Effector CD4-positive, alpha-beta T cell (primary cell): ENCODE data around the gene OR2Z1.
"Not testable (repeated sequence)": the region's sequence is repeated elsewhere in the genome, so short reads cannot be mapped to it uniquely, and the experiment has no call there.

Experiments
- DNase-seq: peaks from one replicate; pipeline ENCODE4 v3.0.0-alpha.2; 2020

Gene OR2Z1

DNA sequence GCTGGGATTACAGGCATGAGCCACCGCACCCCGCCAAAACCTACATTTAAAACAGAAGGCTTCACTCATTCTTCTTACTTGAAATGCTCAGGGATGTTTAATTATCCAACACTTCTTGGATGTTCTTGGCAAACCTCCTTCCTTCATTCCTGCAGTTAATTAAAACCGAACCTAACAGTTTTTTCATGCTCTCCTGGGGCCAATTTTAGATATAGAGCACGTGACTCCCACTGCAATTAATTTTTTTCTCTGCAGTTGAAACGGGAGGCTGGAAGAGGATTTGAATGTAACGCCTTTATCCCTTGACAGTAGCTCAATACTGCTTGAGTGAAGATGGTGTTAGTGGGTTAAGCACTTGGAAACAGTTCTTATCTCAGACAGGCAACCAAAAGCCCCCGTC, 18.2 kb upstream of the OR2Z1 start:
- DNase-seq = no peak

DNA sequence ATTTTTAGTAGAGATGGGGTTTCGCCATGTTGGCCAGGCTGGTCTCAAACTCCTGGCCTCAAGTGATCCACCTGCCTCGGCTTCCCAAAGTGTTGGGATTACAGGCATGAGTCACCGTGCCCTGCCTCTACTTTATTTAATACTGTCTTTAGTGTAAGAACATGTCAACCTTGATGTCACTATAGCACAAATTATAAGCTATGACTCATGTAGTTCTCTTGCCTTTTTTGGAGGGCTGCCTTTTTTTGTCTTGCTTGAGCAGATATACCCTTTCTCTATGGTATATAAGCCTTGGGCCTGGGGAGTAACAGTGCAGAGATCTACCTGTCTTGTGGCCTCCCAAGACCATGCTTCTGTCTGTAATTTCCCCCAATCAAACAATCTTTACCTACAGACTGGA, 16.1 kb upstream of the OR2Z1 start:
- not testable (repeated sequence) for DNase-seq

DNA sequence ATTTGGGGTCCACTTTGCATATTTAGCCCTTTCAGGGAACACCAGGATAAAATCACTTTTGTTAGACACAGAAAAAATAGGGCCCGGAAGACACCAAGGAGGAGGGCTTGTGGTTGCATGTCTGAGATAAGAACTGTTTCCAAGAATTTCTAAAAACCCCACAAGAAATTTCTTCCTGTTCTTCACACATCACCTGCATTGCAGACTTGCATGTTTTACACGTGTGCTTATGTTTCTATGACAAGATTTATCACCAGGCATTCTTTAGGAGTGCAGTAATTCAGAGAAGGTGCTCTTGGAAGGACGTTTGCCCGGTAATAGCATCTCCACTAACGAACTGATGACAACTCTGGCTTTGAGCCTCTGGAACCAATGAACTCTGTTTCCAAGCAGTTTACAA, 15.7 kb upstream of the OR2Z1 start:
- DNase-seq = no peak

DNA sequence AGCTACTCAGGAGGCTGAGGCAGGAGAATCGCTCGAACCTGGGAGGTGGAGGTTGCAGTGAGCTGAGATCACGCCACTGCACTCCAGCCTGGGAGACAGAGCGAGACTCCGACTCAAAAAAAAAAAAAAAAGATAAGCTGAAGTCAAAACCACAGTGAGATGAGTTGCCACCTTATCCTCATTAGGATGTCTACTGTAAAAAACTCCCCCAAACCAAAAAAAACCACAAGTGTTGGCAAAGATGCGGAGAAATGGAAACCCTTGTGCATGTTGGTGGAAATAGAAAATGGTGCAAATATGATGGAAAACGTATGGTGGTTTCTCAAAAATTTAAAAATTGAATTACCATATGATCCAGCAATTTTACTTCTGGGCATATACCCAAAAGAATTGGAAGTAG, 11.1 kb upstream of the OR2Z1 start:
- DNase-seq = not testable (repeated sequence)

DNA sequence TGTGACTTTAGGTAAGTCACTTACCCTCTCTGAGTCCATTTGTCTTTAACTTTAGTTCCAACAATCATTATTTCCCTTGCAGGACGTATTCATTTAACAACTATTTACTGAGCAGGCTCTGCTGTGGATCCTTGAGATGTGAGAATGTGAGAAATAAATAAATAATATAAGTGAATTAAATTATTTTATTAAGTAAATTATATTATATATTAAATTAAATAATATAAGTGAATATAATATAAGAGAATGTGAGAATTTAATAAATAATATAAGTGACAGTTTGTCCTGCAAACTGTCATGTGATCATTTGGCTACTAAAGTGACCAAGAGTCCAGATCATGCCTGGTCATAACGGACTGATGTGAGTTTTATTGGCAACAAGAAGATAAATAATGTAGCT, 598 bp downstream of the OR2Z1 start:
- no peak for DNase-seq

DNA sequence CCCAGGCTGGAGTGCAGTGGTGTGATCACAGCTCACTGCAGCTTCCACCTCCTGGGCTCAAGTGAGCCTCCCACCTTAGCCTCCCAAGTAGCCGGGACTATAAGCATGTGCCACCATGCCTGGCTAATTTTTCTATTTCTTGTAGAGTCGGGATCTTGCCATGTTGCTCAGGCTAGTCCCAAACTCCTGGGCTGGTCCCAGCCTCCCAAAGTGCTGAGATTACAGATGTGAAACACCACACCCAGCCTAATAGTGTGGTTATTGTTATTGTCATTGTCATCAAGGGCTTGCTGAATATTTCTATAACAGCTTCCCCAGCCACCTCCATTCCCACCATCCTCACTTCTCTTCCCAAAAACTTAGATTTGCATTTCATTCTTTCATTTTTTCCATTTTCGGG, 2.8 kb downstream of the OR2Z1 start:
- DNase-seq = no peak

DNA sequence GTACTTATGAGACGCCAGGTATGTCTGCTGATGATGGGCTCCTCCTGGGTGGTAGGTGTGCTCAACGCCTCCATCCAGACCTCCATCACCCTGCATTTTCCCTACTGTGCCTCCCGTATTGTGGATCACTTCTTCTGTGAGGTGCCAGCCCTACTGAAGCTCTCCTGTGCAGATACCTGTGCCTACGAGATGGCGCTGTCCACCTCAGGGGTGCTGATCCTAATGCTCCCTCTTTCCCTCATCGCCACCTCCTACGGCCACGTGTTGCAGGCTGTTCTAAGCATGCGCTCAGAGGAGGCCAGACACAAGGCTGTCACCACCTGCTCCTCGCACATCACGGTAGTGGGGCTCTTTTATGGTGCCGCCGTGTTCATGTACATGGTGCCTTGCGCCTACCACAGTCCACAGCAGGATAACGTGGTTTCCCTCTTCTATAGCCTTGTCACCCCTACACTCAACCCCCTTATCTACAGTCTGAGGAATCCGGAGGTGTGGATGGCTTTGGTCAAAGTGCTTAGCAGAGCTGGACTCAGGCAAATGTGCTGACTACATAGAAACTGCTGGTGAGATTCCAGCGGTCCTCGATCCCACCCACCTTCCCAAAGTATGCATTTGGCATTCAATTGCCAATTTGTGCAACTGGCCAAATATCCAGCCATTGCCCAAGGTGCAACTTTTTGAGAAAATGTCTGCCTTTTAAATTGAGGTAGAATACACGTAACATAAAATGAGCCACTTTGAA, 10.2 kb downstream of the OR2Z1 start:
- DNase-seq = no peak

DNA sequence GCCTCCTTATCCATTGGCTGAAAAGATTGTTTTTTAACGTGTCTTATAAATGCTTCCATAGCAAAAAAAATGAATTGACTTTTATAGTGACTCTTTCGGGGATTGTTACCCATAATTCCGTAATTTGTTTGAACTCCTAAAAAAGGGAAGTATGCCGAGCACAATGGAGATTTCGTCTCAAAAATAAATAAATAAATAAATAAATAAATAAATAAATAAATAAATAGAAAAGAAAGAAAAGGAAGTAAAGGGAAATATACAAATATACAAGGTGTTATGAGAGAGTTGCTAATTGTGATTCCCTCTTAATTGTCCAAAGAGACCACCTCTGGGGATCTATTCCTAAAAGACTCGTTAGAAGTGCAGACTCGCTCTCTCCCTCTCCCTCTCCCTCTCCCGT, 16.9 kb downstream of the OR2Z1 start:
- no peak for DNase-seq

DNA sequence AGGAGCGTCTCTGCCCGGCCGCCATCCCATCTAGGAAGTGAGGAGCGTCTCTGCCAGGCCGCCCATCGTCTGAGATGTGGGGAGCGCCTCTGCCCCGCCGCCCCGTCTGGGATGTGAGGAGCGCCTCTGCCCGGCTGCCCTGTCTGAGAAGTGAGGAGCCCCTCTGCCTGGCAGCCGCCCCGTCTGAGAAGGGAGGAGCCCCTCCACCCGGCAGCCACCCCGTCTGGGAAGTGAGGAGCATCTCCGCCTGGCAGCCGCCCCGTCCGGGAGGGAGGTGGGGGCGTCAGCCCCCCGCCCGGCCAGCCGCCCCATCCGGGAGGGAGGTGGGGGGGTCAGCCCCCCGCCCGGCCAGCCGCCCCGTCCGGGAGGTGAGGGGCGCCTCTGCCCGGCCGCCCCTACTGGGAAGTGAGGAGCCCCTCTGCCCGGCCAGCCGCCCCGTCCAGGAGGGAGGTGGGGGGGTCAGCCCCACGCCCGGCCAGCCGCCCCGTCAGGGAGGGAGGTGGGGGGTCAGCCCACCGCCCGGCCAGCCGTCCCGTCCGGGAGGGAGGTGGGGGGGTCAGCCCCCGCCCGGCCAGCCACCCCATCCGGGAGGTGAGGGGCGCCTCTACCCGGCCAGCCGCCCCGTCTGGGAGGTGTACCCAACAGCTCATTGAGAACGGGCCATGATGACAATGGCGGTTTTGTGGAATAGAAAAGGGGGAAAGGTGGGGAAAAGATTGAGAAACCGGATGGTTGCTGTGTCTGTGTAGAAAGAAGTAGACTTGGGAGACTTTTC, 18.0 kb downstream of the OR2Z1 start:
- DNase-seq = not testable (repeated sequence)

DNA sequence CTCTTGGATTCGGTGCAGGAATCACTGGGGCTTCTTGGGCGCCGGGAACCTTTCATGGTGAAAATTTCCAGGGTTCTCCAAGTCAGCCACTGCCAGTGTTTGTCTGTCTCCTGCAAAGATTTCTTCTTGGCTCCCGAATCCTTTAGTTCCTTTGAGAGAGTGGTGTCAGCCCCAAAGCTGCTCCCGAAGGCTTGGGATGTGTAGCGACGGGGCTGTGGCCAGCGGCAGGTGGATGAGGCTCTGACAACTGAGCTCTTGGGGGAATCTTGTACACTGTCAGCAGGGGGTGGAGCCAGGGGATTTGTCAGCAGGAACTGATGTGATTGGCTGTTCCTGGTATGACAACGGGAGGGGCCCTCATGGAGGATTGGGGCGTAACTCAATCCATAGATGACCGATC, 45.8 kb downstream of the OR2Z1 start:
- DNase-seq = not testable (repeated sequence)

DNA sequence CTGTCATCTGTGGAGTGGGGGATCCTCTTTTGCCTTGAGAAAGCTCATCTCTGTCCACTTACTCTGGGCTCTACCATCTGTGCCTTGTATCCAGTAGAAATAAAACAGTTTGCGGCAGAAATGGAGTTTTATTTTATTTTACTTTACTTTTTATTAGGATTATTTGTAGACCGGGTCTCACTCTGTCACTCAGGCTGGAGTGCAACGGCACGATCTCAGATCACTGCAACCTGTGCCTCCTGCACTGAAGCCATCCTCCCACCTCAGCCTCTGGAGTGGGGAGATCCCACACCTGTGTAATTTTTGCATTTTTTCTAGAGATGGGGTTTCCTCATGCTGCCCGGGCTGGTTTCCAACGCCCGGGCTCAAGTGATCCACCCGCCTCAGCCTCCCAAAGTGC, 47.8 kb downstream of the OR2Z1 start:
- DNase-seq = not testable (repeated sequence)

DNA sequence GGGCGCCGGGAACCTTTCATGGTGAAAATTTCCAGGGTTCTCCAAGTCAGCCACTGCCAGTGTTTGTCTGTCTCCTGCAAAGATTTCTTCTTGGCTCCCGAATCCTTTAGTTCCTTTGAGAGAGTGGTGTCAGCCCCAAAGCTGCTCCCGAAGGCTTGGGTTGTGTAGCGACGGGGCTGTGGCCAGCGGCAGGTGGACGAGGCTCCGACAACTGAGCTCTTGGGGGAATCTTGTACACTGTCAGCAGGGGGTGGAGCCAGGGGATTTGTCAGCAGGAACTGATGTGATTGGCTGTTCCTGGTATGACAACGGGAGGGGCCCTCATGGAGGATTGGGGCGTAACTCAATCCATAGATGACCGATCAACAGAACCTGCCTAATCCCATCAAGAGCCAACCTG, 52.2 kb downstream of the OR2Z1 start:
- not testable (repeated sequence) for DNase-seq
